Activated CD8-positive, alpha-beta memory T cell treated with anti-CD3 and anti-CD28 coated beads for 48 hours (primary cell): ENCODE data around the gene SMAD7.
"Not testable (repeated sequence)": the region's sequence is repeated elsewhere in the genome, so short reads cannot be mapped to it uniquely, and the experiment has no call there.

Source experiments
- DNase-seq, 3 experiments: peaks; one replicate each; pipeline ENCODE4 v3.0.0-alpha.2; 2020; ENCODE audit warnings: low read depth in 2 of 3, low spot score in 2 of 3

SMAD7 gene

DNA sequence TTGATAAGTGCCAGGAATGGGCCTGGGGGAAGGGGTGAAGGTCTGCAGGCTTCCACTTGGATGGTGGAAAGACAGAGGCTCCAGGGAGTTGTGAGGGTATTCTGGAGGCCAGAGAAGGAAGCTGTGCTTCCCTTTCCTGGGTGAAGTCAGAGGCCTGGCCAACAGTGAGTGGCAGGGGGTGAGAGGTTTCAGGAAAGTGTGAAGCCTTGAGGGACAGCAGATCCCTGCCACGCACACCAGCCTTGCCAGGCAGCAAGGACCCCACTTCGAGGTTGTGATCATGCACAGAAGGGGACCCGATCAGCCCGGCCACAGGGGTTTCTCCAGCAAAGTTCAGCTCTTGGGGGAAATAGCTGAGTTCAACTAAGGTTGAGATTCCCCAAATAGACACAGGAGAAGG lies 66.5 kb downstream of the SMAD7 start:
- no peak for DNase-seq

DNA sequence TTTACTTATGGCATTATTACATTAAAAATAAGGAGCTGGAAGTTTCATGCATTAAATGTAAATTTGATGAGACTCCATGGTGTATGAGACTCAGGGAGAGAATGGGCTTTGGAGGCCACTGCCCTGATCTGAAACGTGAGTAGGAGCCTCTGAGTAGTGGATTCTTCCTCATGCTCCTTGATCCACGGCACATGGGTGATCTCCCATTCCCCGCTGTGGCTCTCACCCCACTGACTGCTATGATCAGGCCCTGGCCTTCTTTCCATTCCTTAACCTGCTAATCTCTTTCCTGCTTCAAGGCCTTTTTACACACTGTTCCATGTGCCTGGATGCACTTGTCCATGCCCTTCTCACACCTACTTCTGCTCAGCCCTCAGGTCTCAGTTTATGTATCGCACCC lies 68.4 kb downstream of the SMAD7 start:
- DNase-seq, result no peak

- DNase-seq, result no peak
Observed at GRCh38 chr18:48880931-48881330, 69.8 kb downstream of the SMAD7 start.

- no peak for DNase-seq
Observed at GRCh38 chr18:48879008-48879431, 71.7 kb downstream of the SMAD7 start.

GRCh38 chr18:48878471-48878870 lies 72.3 kb downstream of the SMAD7 start:
- DNase-seq, result no peak

- no peak for DNase-seq
Observed at GRCh38 chr18:48877941-48878340, 72.8 kb downstream of the SMAD7 start.

GRCh38 chr18:48876590-48876989 lies 74.2 kb downstream of the SMAD7 start:
- no peak for DNase-seq

DNA sequence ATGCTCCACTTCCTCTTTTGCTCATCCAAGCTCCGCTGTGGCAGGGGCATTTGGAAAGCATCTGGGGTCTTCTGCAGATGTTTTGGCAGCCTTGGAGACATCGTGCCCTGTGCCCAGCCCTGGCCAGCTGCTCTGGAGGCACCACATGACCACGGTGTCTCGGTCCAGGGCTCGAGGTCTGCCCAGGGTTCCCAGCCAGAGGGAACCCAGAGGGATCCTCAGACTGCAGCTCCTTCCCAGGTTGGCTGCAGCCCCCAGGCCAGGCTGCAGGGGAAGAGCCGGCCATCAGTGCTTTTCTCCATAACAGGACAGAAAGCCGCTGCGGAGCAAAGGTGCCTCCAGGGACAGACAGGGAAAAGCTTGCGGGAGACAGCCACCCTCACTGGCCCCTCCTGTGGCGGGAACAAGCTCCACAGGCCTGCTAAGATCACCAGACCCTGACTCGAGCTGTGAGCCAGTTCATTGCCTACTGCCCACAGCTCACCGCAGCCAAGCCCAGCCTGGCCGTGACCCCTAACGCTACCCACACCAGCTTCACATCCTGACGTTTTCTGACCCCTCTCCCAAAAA lies 74.7 kb downstream of the SMAD7 start:
- DNase-seq, result no peak

GRCh38 chr18:48875314-48875941 lies 75.3 kb downstream of the SMAD7 start:
- no peak for DNase-seq

DNA sequence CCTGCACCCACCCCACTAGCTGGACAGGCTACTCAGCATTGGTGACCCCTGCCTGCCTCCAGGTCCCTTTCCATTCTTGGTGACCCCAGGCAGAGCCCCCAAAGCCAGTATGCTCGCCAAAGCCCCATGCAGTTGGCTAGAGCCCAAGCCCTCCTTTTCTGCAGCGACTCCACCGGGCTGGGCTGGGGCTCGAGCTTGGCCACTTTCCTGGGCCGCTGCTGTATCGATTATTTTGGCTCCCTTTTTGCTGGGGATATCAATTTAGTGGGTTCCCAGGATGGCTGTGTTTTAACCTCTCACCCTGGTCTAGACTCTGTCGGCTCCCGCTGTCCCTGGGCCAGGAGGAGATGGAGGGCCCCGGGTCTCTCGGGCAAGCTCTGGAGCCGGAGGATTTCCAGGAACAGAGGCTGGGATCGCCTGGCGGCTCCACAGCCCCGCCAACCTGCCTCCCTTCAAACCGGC lies 76.0 kb downstream of the SMAD7 start:
- no peak for DNase-seq

GRCh38 chr18:48874233-48874632 lies 76.5 kb downstream of the SMAD7 start:
- DNase-seq, result no peak

DNA sequence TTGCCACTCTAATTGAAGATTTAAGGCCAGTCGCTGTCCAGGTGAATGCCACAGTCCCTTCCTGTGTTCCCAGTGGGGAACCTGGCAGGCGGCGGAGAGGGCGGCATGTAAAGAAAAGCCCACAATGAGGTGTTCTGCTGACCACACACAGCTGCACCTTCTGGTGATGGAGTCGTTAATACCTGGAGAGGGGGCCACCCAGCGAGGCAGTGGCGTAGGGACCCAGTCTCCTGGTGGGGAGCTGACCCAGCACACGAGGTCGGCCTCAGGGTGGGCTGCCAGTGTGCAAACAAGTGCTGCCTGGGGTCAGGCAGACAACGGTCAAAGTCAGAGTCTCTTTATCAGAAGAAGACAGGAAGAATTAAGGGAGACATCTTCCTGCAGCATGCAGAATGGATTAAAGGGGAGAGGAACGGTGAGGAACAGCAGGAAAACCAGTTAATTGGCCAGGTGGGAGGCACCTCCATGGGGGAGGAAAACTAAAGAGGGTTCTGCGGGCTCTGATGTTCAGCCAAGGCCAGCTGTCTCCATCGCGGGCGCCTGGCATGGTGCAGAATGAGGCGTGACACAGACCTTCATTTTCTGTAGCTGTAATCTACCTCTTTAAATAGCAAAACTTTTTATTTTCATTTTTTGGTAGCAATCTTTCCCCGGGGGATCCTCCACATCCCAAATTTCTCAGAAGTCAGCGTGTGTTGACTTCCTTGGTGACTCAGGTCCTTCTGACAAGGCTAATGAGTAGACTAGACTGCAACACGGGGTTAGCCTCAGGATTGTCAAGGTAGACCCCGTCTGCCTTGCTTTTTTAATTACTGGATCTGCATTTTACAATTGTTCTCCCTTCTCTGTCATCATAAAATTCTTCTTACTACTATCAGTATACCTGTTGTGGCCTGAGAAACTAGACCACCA lies 78.3 kb downstream of the SMAD7 start:
- DNase-seq, result no peak

- no peak for DNase-seq
Observed at GRCh38 chr18:48871391-48872166, 79.2 kb downstream of the SMAD7 start.

- DNase-seq, result not testable (repeated sequence)
Observed at GRCh38 chr18:48870926-48871325, 79.8 kb downstream of the SMAD7 start.
